ENCODE measurements around the gene ELL2. TPM values are rescaled to one million over a fixed set of nuclear protein-coding genes. Genes with fewer than 3 reads are reported as not detected.

The ELL2 gene
- total and polyA plus RNA-seq, 2 of the 13 experiments (the other 11 are each of a cell fraction or from before 2014, with no cell fraction given), result 78.9 to 97.1 TPM

DNA sequence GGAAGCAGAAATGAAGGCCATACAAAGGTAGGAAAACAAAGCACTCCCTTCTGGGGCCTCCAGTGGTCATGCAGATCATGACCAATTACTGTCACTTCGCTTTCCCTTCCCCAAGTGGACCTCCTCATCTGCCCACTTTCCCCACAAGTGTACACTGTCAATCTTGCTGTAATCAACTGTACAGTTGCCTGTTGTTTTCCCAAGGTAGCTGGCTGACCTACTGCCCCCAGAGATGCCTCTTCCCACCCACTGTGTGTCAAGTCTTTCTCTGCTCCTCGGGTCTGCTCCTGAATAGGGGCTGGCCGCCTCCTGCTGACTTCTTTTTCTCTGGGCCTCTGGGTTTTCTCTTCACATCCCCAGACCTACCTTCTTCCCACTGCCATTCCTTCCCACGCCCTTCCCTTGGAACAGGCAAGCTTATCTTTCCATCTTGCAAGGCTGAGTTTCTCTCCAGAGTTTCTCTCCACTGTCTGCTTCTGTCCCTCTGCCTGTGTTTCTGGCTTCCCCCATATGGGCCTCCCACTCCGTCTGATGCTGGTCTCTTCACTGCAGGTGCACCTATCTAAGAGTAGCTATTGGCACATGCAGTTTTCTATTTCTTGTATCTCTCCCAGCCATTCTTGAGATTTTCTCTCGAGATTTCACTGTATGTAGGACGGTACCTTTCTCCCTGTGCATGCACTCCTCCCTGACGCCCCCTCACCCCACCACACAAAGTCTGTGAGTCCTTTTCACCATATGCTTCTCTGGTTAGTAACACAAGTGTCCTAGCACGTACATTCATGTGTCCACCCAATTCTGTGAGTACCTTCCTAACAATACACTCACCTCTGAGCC lies 2.4 kb downstream of the ELL2 start (continued):
- peak; percentile 50 for TF ChIP-seq RBFOX2 (IDR thresholded peaks at IDR 0.05; ENCODE audit: low read depth, low read length)
- peak; percentile 51 for TF ChIP-seq GATAD2A (CRISPR knock-in tag; IDR thresholded peaks at IDR 0.05)
- 0 out of 2 replicates have a peak, but pooled peaks have one; percentile 7 for TF ChIP-seq REL (CRISPR knock-in tag; conservative IDR thresholded peaks at IDR 0.05)
- TF ChIP-seq SOX5 (CRISPR knock-in tag; IDR thresholded peaks at IDR 0.05; ENCODE audit: borderline replicate concordance), result peak; percentile 58; the same call in 1 of the 2 replicates
- TF ChIP-seq KLF16 (CRISPR knock-in tag; IDR thresholded peaks at IDR 0.05), result peak in 1 of 2 experiments; percentile 48; a peak in 1 of 4 replicates
- no peak for TF ChIP-seq ZBTB20 (CRISPR knock-in tag; IDR thresholded peaks at IDR 0.05; ENCODE audit: borderline replicate concordance, low read depth)
- no peak for TF ChIP-seq HOXA5 (CRISPR knock-in tag; IDR thresholded peaks at IDR 0.05)
- peak; percentile 43; the same call in 1 of the 2 replicates for TF ChIP-seq PITX1 (CRISPR knock-in tag; IDR thresholded peaks at IDR 0.05)
- TF ChIP-seq PHF5A (CRISPR knock-in tag; IDR thresholded peaks at IDR 0.05; ENCODE audit: low read depth, unreplicated experiment), result peak; percentile 49
- TF ChIP-seq MXD4 (CRISPR knock-in tag; IDR thresholded peaks at IDR 0.05), result no peak
- TF ChIP-seq TBX2 (CRISPR knock-in tag; IDR thresholded peaks at IDR 0.05; ENCODE audit: borderline replicate concordance), result no peak; the same call in 1 of the 2 replicates
- peak; percentile 17; the same call in 1 of the 2 replicates for TF ChIP-seq FOXJ3 (CRISPR knock-in tag; IDR thresholded peaks at IDR 0.05; ENCODE audit: borderline replicate concordance)
- TF ChIP-seq RFX1 (IDR thresholded peaks at IDR 0.05), result no peak
- TF ChIP-seq, protein P1, sequence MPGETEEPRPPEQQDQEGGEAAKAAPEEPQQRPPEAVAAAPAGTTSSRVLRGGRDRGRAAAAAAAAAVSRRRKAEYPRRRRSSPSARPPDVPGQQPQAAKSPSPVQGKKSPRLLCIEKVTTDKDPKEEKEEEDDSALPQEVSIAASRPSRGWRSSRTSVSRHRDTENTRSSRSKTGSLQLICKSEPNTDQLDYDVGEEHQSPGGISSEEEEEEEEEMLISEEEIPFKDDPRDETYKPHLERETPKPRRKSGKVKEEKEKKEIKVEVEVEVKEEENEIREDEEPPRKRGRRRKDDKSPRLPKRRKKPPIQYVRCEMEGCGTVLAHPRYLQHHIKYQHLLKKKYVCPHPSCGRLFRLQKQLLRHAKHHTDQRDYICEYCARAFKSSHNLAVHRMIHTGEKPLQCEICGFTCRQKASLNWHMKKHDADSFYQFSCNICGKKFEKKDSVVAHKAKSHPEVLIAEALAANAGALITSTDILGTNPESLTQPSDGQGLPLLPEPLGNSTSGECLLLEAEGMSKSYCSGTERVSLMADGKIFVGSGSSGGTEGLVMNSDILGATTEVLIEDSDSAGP (CRISPR knock-in tag; IDR thresholded peaks at IDR 0.05; ENCODE audit: borderline replicate concordance), result 0 out of 2 replicates have a peak, but pooled peaks have one; percentile 32
- TF ChIP-seq FOXP1 (IDR thresholded peaks at IDR 0.05), result no peak
- TF ChIP-seq FOXP1 (CRISPR knock-in tag; IDR thresholded peaks at IDR 0.05), result peak; percentile 75
- TF ChIP-seq RXRB (CRISPR knock-in tag; IDR thresholded peaks at IDR 0.05; ENCODE audit: borderline replicate concordance), result peak; percentile 32
- peak; percentile 32; the same call in 1 of the 2 replicates for TF ChIP-seq ZFY (CRISPR knock-in tag; IDR thresholded peaks at IDR 0.05)
- TF ChIP-seq ZNF431 (CRISPR knock-in tag; IDR thresholded peaks at IDR 0.05; ENCODE audit: borderline replicate concordance, low read depth), result peak; percentile 49; the same call in 1 of the 2 replicates
- peak in 1 of 2 experiments; percentile 2; a peak in 1 of 4 replicates for TF ChIP-seq POLR2A (IDR thresholded peaks at IDR 0.05; ENCODE audit: insufficient read depth in 1 of 2, low read depth in 2 of 2, low read length in 2 of 2)
- 0 out of 4 replicates have a peak, but pooled peaks of 1 of the 2 experiments have one; percentile 40 for TF ChIP-seq ATF4 (CRISPR knock-in tag; IDR thresholded peaks at IDR 0.05)
- TF ChIP-seq, protein P2, sequence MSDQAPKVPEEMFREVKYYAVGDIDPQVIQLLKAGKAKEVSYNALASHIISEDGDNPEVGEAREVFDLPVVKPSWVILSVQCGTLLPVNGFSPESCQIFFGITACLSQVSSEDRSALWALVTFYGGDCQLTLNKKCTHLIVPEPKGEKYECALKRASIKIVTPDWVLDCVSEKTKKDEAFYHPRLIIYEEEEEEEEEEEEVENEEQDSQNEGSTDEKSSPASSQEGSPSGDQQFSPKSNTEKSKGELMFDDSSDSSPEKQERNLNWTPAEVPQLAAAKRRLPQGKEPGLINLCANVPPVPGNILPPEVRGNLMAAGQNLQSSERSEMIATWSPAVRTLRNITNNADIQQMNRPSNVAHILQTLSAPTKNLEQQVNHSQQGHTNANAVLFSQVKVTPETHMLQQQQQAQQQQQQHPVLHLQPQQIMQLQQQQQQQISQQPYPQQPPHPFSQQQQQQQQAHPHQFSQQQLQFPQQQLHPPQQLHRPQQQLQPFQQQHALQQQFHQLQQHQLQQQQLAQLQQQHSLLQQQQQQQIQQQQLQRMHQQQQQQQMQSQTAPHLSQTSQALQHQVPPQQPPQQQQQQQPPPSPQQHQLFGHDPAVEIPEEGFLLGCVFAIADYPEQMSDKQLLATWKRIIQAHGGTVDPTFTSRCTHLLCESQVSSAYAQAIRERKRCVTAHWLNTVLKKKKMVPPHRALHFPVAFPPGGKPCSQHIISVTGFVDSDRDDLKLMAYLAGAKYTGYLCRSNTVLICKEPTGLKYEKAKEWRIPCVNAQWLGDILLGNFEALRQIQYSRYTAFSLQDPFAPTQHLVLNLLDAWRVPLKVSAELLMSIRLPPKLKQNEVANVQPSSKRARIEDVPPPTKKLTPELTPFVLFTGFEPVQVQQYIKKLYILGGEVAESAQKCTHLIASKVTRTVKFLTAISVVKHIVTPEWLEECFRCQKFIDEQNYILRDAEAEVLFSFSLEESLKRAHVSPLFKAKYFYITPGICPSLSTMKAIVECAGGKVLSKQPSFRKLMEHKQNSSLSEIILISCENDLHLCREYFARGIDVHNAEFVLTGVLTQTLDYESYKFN (CRISPR knock-in tag; conservative IDR thresholded peaks at IDR 0.05), result peak; percentile 37; the same call in 1 of the 2 replicates
- no peak for TF ChIP-seq SOX6 (IDR thresholded peaks at IDR 0.05)
- peak; percentile 60 for TF ChIP-seq SOX6 (CRISPR knock-in tag; IDR thresholded peaks at IDR 0.05)

Data from HepG2 (cell line).